HG02885 (cell line): ENCODE measurements around the gene C12orf57.

ENCODE experiments used
- ATAC-seq: cut with Tn5 transposase; IDR thresholded peaks from one replicate; pipeline ENCODE4 v1.9.1; 2021; ENCODE audit warnings: mild to moderate bottlenecking; ENCODE audit not compliant: unreplicated experiment, poor library complexity

The C12orf57 gene

GRCh38 chr12:6917491-6918231 is 26.2 kb upstream of the C12orf57 start:
- ATAC-seq, result no peak

- no peak for ATAC-seq
These were observed 24.2 kb upstream of the C12orf57 start for GRCh38 chr12:6919588-6919987.

GRCh38 chr12:6921539-6921938 is 22.3 kb upstream of the C12orf57 start:
- no peak for ATAC-seq

GRCh38 chr12:6921996-6922946 is 21.6 kb upstream of the C12orf57 start:
- no peak for ATAC-seq

GRCh38 chr12:6923003-6923732 is 20.7 kb upstream of the C12orf57 start:
- no peak for ATAC-seq

DNA sequence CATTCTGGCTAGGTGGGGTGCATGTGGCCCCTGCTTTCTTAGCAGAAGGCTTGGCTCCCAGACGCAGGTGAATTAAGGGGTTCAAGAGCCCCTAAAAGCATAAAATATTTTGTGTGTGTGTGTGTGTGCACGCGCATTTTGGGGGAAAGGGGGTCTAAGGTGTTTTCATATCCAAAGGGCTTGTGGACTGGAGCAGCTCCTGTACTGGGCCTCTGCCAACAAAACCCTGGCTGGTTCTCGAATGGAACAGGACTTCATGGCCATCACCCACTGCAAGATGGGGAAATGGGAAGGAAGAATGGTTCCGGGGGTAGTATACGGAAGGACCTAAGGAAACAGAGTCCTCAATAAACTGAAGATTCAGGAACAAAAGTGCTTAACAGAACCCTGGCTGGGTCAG is 20.0 kb upstream of the C12orf57 start:
- no peak for ATAC-seq

DNA sequence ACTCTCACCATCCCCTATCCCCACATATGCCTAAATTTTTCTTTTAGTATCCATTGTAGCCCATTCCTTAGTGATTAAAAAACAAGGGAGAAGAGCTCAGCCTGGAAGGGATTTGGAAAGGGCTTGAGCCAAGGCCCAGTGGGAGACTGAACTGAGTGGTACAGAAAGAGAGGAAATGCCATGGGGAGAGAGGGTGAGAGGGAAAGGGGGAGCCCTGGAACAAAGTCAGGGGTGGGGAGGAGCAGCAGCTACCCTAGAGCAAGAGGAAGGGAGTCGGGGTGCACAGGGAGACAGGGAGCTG is 18.6 kb upstream of the C12orf57 start:
- ATAC-seq, result no peak

GRCh38 chr12:6925540-6926279 is 18.1 kb upstream of the C12orf57 start:
- no peak for ATAC-seq

DNA sequence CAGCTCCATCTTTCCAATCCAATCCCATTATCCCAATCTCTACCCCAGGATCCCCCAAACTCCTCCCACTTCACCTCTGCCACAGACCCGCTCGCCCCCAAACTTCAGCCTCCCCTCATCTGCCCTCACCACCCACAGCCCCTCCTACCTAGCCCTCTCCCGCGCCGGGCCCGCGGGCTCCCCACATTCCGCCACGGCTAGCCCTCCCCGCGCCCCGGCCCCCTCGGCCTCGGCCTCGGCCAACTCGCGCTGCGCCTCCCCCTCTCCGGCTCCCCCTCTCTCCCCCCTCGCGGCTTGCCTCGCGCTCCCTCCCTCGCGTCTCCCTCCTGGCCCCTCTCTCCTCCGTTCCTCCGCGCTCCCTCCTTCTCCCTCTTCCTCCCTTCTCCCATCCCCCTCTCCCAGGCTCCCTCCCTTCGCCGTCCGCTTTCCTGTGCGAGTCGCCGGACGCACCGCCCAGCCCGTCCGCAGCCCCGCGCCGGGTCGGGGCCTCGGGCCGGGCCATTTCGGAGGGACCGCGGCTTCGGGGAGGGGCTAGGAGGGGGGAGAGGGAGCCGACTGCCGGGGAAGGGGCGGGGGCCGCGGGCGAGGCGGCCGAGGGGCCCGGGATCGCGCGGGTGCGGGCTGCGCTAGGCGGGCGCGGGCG is 16.3 kb upstream of the C12orf57 start, which contains the start of gene ATN1:
Gene ATN1, plus strand, starts transcription at position 581 of the 643 bp plus-strand sequence. CDS start 6,043 bp downstream, outside the sequence.
- ATAC-seq, result no peak

DNA sequence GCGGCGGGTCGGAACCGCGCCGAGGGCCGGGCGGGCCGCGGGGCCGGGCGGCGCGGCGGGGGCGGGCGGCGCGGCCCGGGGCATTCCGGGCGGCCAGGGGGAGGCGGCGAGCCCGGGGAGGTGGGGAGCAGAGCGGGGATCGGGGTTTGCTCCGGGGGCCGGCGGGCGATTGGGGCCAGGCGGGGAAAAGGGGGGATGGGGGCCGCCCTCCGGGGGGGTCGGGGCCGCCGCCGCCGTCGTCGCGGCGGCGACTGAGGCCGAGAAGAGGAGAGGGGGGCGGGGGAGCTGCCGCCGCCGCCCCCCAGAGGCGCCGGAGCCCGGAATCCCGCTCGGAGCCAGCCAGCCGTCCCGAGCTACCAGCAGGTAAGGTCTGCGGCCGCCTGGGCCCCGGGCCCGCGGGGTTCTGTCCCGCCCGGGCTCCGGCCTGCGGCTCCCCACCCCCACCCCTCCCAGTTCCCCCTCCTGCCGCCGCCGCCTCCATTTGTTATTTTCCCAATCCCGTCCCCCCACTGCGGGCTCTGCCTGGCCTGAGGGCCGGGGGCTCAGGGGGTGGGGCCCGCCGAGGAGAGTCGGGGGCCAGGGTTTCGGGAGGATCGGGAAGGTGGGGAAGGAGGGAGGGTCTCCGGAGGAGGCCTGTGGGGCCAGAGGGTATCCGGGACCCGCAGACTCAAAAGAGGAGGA is 15.7 kb upstream of the C12orf57 start:
- no peak for ATAC-seq

- ATAC-seq, result no peak
These were observed 15.0 kb upstream of the C12orf57 start for GRCh38 chr12:6928703-6929407.

DNA sequence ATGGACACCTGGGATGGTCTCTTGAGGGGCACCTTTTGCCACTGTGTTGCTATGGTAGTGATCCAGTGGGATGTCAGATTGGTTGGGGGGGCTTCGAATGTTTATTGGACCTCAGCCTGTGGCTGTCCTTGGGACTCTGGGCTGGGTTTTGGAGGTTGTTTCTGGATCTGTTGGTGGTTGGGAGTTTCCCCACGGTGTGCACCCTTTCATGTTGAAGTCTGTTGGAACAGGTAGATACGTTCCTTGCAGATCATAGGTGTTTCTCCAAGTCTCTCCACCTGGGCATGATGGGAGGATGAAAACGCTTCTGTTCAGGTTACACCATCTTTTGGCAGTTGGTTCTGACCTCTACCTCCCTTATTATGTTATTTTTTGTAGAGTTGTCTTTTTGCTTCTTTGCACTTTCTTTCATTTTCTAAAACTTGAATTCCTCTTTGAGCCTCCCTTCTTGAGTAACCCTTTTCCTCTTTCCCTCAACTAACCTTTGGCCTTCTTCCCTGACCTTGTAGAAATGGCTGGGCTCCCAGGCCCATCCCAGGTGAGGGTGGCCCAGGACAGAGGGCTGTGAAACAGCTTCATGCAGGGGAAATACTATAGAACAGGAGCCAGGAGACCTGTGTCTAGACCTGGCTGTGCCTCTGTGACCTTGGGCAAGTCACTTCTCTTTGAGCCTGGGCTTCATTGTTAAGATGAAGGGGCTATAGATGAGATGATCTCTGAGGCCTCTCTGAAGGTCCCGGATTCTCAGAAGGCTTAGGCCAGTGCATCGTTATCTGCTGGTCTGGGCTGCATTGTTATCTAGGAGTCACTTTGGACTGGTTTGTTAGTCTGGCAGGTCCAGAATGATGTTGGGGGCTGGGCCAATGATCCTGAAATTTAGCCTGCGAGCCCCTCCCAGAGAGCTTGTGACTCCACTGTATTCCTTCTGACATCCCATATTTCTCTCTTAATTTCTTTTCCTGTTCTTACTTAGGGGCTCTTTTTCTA is 14.1 kb upstream of the C12orf57 start:
- no peak for ATAC-seq

GRCh38 chr12:6932766-6933165 is 11.1 kb upstream of the C12orf57 start:
- no peak for ATAC-seq

GRCh38 chr12:6934110-6934509 is 9.7 kb upstream of the C12orf57 start:
- no peak for ATAC-seq

DNA sequence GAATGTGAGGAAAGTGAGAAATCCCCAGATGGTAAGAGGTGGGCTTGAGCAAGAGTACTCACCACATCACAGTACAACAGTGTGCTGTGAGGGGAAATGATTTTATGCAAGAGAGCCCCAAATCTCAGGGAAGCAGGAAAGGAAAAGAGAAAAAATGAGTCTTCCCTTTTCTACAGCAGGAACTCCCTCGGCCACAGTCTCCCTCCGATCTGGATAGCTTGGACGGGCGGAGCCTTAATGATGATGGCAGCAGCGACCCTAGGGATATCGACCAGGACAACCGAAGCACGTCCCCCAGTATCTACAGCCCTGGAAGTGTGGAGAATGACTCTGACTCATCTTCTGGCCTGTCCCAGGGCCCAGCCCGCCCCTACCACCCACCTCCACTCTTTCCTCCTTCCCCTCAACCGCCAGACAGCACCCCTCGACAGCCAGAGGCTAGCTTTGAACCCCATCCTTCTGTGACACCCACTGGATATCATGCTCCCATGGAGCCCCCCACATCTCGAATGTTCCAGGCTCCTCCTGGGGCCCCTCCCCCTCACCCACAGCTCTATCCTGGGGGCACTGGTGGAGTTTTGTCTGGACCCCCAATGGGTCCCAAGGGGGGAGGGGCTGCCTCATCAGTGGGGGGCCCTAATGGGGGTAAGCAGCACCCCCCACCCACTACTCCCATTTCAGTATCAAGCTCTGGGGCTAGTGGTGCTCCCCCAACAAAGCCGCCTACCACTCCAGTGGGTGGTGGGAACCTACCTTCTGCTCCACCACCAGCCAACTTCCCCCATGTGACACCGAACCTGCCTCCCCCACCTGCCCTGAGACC is 8.2 kb upstream of the C12orf57 start:
- no peak for ATAC-seq

DNA sequence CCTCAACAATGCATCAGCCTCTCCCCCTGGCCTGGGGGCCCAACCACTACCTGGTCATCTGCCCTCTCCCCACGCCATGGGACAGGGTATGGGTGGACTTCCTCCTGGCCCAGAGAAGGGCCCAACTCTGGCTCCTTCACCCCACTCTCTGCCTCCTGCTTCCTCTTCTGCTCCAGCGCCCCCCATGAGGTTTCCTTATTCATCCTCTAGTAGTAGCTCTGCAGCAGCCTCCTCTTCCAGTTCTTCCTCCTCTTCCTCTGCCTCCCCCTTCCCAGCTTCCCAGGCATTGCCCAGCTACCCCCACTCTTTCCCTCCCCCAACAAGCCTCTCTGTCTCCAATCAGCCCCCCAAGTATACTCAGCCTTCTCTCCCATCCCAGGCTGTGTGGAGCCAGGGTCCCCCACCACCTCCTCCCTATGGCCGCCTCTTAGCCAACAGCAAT is 7.6 kb upstream of the C12orf57 start:
- no peak for ATAC-seq
